ENCODE data around the gene FAM20C.

Gene FAM20C

DNA sequence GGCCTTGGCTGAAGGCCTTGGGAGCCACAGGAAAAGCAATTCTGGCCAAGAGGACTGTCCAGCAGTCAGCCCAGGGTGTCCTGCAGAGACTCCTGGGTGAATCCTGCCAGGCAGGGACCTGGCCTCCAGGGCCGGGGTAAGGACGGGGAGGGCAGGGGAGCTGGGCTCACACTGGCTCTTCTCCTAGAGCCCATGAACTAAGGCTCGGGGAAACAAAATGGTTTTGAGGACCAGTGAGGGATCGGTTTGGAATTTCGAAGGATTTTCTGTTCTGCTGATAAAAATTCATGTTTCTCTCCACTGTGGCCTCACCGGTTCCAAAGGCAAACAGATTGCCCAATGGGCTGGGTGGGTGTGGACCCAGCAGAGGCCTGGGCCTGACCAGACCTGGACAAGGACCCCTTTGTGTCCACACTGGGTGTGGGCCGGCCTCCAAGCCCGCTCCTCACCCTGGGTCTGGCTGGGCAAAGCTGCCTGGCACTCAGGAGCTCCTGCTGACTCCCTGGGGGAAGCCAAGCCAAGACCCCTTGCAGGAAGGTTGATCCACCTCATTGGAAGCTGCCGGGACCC, 27.3 kb downstream of the FAM20C start:
- Histone ChIP-seq H2BK15ac (replicated peaks; ENCODE audit: low read depth) (no peak overlapping the region), H3K9ac (ENCODE audit: low read length) (no peak overlapping the region), H3K18ac (ENCODE audit: low read length) (no peak overlapping the region), H2BK120ac (ENCODE audit: low read depth, low read length) (no peak overlapping the region), H3K27me3 (ENCODE audit: insufficient read depth, low read length, poor library complexity) (no peaks in the 10 kb centered on the region), H3K4ac (ENCODE audit: low read depth, low read length) (no peak overlapping the region), H3K36me3 (ENCODE audit: control insufficient read depth, insufficient read depth, low read length) (no peaks in the 10 kb centered on the region), H3K56ac (ENCODE audit: low read length) (peak overlapping the region; percentile 73), H3K4me3 (ENCODE audit: low read length) (no peak overlapping the region), H3K27ac (ENCODE audit: low read depth, low read length) (no peak overlapping the region), H2BK5ac (ENCODE audit: low read length) (no peak overlapping the region), H3K23ac (ENCODE audit: low read length) (no peak overlapping the region), H3K4me1 (ENCODE audit: control insufficient read depth, low read depth, low read length) (no peaks in the 10 kb centered on the region), H2AK5ac (ENCODE audit: low read length) (no peak overlapping the region), H3K79me1 (ENCODE audit: low read length) (peaks cover 3% of the 10 kb centered on the region), H4K8ac (ENCODE audit: low read depth, low read length) (no peak overlapping the region), H3K79me2 (ENCODE audit: control insufficient read depth, insufficient read depth, low read length) (no peaks in the 10 kb centered on the region), H4K5ac (ENCODE audit: low read length) (no peak overlapping the region), H3K4me2 (ENCODE audit: low read length) (no peak overlapping the region)
- DNase-seq = no peak
- WGBS (ENCODE audit: extremely low coverage, insufficient coverage, low lambda C conversion rate) = no CpG with 5 or more reads among the region's 9 CpGs

DNA sequence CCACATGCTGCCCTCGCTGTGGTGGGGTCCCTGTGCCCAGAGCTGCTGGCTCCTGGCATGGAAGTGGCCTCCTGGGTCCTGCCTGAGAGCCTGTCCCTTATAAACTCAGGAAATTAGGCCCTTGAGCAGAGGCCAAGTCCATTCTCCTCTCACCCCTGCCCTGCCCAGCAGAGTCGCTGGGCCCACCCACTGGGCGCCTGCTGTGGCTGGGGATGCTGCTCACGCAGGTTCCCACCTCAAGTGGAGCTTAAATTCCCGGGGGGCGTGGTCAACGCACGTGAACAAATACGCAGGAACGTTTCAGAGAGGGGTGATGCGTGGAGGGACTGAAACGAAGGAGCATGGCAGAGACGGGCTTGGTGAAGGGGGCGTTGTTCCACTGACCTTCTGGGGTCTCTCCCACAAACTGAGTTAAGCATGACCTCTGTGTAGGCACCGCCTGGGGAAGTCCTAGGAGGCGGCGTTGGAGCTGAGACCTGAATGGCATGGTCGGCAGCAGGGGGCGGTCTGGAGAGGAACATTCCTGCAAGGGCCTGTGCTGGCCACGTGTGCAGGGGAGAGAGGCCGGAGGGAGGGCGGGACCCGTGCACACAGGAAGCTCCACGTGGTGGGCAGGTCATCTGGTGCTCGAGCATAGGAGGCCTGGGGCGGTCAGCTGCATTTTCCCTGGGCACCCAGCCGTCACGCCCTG, 27.9 kb downstream of the FAM20C start:
- no peaks in the 10 kb centered on the region for H3K4me1 ChIP-seq (ENCODE audit: control insufficient read depth, low read depth, low read length)
- peak overlapping the region; percentile 73 for H3K56ac ChIP-seq (ENCODE audit: low read length)
- no peaks in the 10 kb centered on the region for H3K36me3 ChIP-seq (ENCODE audit: control insufficient read depth, insufficient read depth, low read length)
- no peak overlapping the region for H3K18ac ChIP-seq (ENCODE audit: low read length)
- H2BK15ac ChIP-seq (replicated peaks; ENCODE audit: low read depth) = no peak overlapping the region
- H2AK5ac ChIP-seq (ENCODE audit: low read length) = no peak overlapping the region
- H3K9ac ChIP-seq (ENCODE audit: low read length) = no peak overlapping the region
- no peak overlapping the region for H4K5ac ChIP-seq (ENCODE audit: low read length)
- H2BK120ac ChIP-seq (ENCODE audit: low read depth, low read length) = no peak overlapping the region
- H3K4me2 ChIP-seq (ENCODE audit: low read length) = no peak overlapping the region
- H2BK5ac ChIP-seq (ENCODE audit: low read length) = no peak overlapping the region
- H3K23ac ChIP-seq (ENCODE audit: low read length) = no peak overlapping the region
- no peak overlapping the region for H4K8ac ChIP-seq (ENCODE audit: low read depth, low read length)
- H3K4me3 ChIP-seq (ENCODE audit: low read length) = no peak overlapping the region
- no peak overlapping the region for H3K4ac ChIP-seq (ENCODE audit: low read depth, low read length)
- H3K27me3 ChIP-seq (ENCODE audit: insufficient read depth, low read length, poor library complexity) = no peaks in the 10 kb centered on the region
- H3K79me2 ChIP-seq (ENCODE audit: control insufficient read depth, insufficient read depth, low read length) = no peaks in the 10 kb centered on the region
- H3K27ac ChIP-seq (ENCODE audit: low read depth, low read length) = no peak overlapping the region
- DNase-seq = peak; percentile 89
- H3K79me1 ChIP-seq (ENCODE audit: low read length) = peaks cover 2% of the 10 kb centered on the region
- no CpG with 5 or more reads among the region's 28 CpGs for WGBS (ENCODE audit: extremely low coverage, insufficient coverage, low lambda C conversion rate)

DNA sequence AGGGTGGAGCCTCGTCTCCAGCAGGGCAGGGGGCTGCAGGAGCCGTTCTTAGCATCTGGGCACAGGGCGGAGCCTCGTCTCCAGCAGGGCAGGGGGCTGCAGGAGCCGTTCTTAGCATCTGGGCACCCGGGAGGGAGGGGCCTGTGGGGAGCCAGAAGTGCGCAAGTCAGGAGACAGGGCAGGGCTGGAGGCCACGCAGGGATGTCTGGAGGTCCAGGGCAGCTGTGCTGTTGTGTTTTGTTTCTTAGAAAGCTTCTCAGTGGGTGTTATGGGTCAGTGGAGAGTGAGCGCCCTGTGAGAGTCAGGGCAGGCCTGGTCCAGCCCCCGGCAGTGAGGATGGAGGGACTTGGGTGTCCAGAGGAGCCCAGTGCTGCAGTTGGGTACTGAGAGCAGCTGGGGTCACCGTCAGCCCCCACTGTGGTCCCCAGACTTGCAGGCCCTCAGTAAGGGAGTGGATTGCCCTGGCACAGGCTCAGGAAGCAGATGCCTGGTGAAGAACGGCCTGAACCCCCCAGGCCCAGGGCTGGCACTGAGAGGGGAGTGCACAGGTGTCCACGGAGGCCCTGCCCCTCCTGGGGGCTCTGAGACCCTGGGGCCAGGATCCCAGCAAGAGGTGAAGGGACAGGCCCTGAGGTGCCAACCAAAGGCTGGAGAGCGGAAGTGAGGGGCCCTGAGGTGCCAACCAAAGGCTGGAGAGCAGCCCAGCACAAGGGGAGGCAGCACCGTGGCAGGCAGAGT, 29.8 kb downstream of the FAM20C start:
- H3K4me3 ChIP-seq (ENCODE audit: low read length) = no peak overlapping the region
- H3K36me3 ChIP-seq (ENCODE audit: control insufficient read depth, insufficient read depth, low read length) = no peaks in the 10 kb centered on the region
- H4K5ac ChIP-seq (ENCODE audit: low read length) = no peak overlapping the region
- DNase-seq = no peak
- WGBS (ENCODE audit: extremely low coverage, insufficient coverage, low lambda C conversion rate) = no CpG with 5 or more reads among the region's 15 CpGs
- no peak overlapping the region for H2AK5ac ChIP-seq (ENCODE audit: low read length)
- peaks cover 2% of the 10 kb centered on the region for H3K79me1 ChIP-seq (ENCODE audit: low read length)
- H3K27ac ChIP-seq (ENCODE audit: low read depth, low read length) = no peak overlapping the region
- H3K27me3 ChIP-seq (ENCODE audit: insufficient read depth, low read length, poor library complexity) = no peaks in the 10 kb centered on the region
- H4K8ac ChIP-seq (ENCODE audit: low read depth, low read length) = no peak overlapping the region
- H2BK15ac ChIP-seq (replicated peaks; ENCODE audit: low read depth) = no peak overlapping the region
- no peak overlapping the region for H3K56ac ChIP-seq (ENCODE audit: low read length)
- no peaks in the 10 kb centered on the region for H3K79me2 ChIP-seq (ENCODE audit: control insufficient read depth, insufficient read depth, low read length)
- H3K9ac ChIP-seq (ENCODE audit: low read length) = no peak overlapping the region
- no peak overlapping the region for H3K18ac ChIP-seq (ENCODE audit: low read length)
- no peak overlapping the region for H3K23ac ChIP-seq (ENCODE audit: low read length)
- H3K4ac ChIP-seq (ENCODE audit: low read depth, low read length) = no peak overlapping the region
- no peak overlapping the region for H3K4me2 ChIP-seq (ENCODE audit: low read length)
- H2BK120ac ChIP-seq (ENCODE audit: low read depth, low read length) = no peak overlapping the region
- no peak overlapping the region for H2BK5ac ChIP-seq (ENCODE audit: low read length)
- H3K4me1 ChIP-seq (ENCODE audit: control insufficient read depth, low read depth, low read length) = no peaks in the 10 kb centered on the region

DNA sequence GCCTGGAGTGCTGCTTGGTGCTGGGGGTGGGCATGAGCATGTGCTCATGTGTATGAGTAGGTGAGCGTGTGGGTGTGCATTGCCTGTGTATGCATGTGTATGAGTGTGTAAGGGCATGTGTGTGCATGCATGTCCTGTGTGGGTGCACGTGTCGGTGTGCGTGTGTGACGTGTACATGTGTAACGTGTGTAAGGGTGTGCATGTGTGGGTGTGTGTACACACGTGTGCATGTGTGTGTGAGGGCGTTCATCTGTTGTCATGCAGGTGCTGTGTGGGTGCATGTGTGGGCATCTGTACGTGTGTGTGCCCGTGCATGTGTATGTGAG, 30.3 kb downstream of the FAM20C start:
- Histone ChIP-seq H2BK15ac (replicated peaks; ENCODE audit: low read depth) (no peak overlapping the region), H3K79me1 (ENCODE audit: low read length) (peaks cover 2% of the 10 kb centered on the region), H3K27me3 (ENCODE audit: insufficient read depth, low read length, poor library complexity) (no peaks in the 10 kb centered on the region), H2BK120ac (ENCODE audit: low read depth, low read length) (no peak overlapping the region), H4K8ac (ENCODE audit: low read depth, low read length) (no peak overlapping the region), H3K27ac (ENCODE audit: low read depth, low read length) (no peak overlapping the region), H3K4me1 (ENCODE audit: control insufficient read depth, low read depth, low read length) (no peaks in the 10 kb centered on the region), H3K18ac (ENCODE audit: low read length) (no peak overlapping the region), H3K36me3 (ENCODE audit: control insufficient read depth, insufficient read depth, low read length) (no peaks in the 10 kb centered on the region), H2AK5ac (ENCODE audit: low read length) (no peak overlapping the region), H4K5ac (ENCODE audit: low read length) (no peak overlapping the region), H3K4me2 (ENCODE audit: low read length) (no peak overlapping the region), H3K56ac (ENCODE audit: low read length) (no peak overlapping the region), H3K79me2 (ENCODE audit: control insufficient read depth, insufficient read depth, low read length) (no peaks in the 10 kb centered on the region), H3K4me3 (ENCODE audit: low read length) (no peak overlapping the region), H3K9ac (ENCODE audit: low read length) (no peak overlapping the region), H3K23ac (ENCODE audit: low read length) (no peak overlapping the region), H2BK5ac (ENCODE audit: low read length) (no peak overlapping the region), H3K4ac (ENCODE audit: low read depth, low read length) (no peak overlapping the region)
- WGBS (ENCODE audit: extremely low coverage, insufficient coverage, low lambda C conversion rate) = no CpG with 5 or more reads among the region's 10 CpGs
- no peak for DNase-seq

DNA sequence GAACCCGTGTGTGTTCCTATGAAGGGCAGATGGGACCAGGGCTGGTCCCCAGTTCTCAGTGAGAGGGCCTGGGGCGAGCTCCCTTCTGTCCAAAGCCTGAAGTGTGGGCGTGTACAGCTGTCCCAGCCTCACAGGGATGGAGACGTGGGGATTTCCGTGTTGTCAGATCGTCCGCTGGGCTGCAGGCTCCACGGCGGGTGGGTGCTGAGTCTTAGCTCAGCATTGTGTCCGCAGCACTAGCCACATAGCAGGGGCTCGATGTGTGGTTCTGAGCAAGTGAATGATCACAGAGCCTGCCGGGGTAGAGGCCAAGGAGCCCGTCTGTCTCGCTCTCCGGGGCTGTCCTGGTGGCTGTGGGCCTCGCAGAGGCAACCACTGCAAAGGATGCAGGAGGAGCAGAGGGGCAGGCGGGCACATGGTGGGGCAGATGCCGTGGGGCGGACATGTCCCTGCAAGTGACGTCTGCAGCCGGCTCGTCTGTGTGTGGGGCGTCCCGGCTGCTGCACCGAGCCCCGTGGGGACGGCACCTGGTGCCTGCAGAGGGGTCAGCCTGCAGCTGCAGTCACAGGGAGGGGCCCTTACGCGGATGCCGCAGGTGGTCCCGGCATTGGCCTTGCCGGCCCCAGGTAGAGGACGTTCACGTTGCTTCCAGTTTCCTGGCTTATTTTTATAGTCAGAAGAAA, 30.9 kb downstream of the FAM20C start:
- Histone ChIP-seq H3K4ac (ENCODE audit: low read depth, low read length) (no peak overlapping the region), H3K4me1 (ENCODE audit: control insufficient read depth, low read depth, low read length) (no peaks in the 10 kb centered on the region), H3K36me3 (ENCODE audit: control insufficient read depth, insufficient read depth, low read length) (no peaks in the 10 kb centered on the region), H3K79me2 (ENCODE audit: control insufficient read depth, insufficient read depth, low read length) (no peaks in the 10 kb centered on the region), H2BK15ac (replicated peaks; ENCODE audit: low read depth) (no peak overlapping the region), H3K79me1 (ENCODE audit: low read length) (peaks cover 2% of the 10 kb centered on the region), H3K4me3 (ENCODE audit: low read length) (no peak overlapping the region), H4K8ac (ENCODE audit: low read depth, low read length) (no peak overlapping the region), H2AK5ac (ENCODE audit: low read length) (no peak overlapping the region), H3K23ac (ENCODE audit: low read length) (no peak overlapping the region), H3K27ac (ENCODE audit: low read depth, low read length) (no peak overlapping the region), H2BK120ac (ENCODE audit: low read depth, low read length) (no peak overlapping the region), H3K18ac (ENCODE audit: low read length) (no peak overlapping the region), H2BK5ac (ENCODE audit: low read length) (no peak overlapping the region), H3K4me2 (ENCODE audit: low read length) (no peak overlapping the region), H3K9ac (ENCODE audit: low read length) (no peak overlapping the region), H3K56ac (ENCODE audit: low read length) (no peak overlapping the region), H3K27me3 (ENCODE audit: insufficient read depth, low read length, poor library complexity) (no peaks in the 10 kb centered on the region), H4K5ac (ENCODE audit: low read length) (no peak overlapping the region)
- no CpG with 5 or more reads among the region's 34 CpGs for WGBS (ENCODE audit: extremely low coverage, insufficient coverage, low lambda C conversion rate)
- no peak for DNase-seq

Measured in mesendoderm (in vitro differentiated cells).